ENCODE results near the gene USP17L13.
"Not testable (repeated sequence)": the region's sequence is repeated elsewhere in the genome, so short reads cannot be mapped to it uniquely, and the experiment has no call there.

DNA sequence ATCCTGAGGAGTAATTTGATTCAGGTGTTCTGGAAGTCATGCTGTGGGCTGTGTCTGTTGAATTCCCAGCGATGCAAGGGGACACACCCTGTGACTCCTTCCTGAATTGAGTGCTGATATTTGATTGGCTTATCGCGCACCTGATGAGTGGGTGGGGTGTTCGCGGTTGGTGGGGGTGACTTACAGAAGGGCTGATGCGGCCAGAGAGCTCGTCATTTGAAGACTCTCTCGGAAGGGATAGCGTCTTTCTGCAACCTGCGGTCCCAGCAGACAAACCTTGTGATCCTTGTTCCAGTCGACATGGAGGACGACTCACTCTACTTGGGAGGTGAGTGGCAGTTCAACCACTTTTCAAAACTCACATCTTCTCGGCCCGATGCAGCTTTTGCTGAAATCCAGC, 18.9 kb downstream of the USP17L13 start, which contains the start of gene USP17L17:
- TF ChIP-seq, protein P1, sequence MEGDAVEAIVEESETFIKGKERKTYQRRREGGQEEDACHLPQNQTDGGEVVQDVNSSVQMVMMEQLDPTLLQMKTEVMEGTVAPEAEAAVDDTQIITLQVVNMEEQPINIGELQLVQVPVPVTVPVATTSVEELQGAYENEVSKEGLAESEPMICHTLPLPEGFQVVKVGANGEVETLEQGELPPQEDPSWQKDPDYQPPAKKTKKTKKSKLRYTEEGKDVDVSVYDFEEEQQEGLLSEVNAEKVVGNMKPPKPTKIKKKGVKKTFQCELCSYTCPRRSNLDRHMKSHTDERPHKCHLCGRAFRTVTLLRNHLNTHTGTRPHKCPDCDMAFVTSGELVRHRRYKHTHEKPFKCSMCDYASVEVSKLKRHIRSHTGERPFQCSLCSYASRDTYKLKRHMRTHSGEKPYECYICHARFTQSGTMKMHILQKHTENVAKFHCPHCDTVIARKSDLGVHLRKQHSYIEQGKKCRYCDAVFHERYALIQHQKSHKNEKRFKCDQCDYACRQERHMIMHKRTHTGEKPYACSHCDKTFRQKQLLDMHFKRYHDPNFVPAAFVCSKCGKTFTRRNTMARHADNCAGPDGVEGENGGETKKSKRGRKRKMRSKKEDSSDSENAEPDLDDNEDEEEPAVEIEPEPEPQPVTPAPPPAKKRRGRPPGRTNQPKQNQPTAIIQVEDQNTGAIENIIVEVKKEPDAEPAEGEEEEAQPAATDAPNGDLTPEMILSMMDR (IDR thresholded peaks at IDR 0.05) = not testable (repeated sequence)
- TF ChIP-seq EP300 (IDR thresholded peaks at IDR 0.05); POLR2A (IDR thresholded peaks at IDR 0.05; ENCODE audit: low read depth): not testable (repeated sequence)

Measured in esophagus muscularis mucosa (tissue), 4 donors.